GM12873 (cell line): ENCODE results near the gene S100P.

Source experiments
- CTCF ChIP-seq: IDR thresholded peaks from 2 replicates; pipeline ENCODE4 v1.5.1; 2012; ENCODE audit warnings: low read depth, mild to moderate bottlenecking, moderate library complexity, low read length, control low read depth; ENCODE audit not compliant: insufficient read depth; ENCODE audit errors: missing control alignments

The S100P gene

DNA sequence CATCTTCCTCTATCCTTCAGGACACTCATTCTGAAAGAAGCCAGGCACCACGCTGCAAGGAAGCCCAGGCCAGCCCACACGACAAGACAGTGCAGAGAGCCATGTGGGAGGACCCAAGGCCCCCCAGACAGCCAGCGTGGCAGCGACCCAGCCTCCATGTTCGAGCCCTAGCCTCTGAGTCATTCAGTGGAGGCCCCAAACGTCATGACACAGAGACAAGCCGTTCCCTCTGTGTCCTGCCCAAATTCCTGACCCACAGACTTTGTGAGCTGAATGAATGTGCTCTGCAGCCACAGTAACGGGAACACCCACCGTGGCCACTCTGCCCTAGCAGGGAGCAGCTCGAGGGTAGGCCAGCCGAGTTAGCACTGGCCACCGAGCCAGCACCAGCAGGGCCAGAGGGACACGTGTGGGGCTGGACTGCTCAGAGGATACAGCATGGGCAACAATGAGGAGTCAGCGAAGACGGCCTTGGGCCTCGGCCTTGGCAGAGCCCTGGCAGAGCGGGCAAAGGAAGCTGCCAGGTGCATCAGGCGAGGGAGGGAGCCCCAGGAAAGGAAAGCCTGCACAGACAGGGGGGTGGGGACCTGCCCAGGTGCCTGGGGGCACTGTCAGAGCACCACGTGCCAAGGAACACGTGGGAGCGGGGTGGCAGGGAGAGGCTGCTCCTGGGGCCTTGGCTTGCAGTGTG is 30.9 kb downstream of the S100P start:
- no peak for TF ChIP-seq CTCF

DNA sequence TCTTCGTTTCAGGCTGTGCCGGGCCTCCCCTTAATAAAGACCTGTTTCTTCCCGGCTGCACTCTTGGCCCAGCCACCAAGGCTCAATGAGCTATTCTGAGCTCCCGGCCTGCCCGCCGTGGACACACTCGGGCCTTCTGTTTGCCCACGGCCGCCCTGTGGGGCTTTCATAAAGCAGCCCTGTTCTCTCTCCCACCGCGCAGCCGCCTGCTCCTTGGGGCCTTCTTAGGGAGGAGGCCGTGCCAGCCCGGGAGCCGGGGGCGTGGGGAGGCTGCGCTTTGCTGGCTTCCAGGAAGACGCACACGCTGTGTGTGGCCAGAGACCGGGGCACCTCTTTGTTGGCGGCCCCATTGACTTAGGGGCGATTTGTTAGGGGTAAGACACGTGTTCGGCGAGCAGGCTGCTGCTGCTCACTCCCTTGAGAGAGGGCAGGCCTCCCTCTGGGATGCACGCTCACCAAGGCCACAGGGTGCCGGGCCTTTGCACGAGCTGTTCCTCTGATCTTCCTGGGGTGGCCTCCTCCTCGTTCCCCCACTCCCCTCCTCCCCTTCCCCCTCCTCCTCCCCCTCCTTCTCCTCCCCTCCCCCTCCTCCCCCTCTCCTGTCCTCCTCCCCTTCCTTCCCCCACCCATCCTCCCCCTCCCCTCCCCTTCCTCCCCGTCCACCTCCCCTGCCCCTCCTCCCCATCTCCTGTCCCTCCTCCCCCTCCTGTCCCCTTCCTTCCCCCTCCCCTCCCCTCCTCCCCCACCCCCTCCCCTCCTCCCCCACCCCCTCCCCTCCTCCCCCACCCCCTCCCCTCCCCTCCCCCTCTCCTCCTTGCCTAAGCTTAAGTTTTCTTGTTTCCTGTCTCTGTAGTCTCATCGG is 33.6 kb downstream of the S100P start:
- no peak for TF ChIP-seq CTCF

DNA sequence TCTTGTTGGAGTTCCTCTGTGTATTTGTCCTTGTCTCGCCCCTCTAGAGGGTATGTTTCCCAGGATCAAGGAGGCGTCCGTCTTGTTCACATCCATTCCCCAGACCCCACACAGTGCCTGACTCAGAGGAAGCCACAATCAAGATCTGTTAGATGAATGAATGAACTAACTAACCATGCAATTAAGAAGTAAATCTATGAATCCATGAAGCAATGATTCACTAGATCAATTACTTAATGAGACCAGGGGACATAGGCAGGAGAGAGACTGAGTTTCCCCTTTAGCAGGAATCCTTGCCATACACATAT is 34.2 kb downstream of the S100P start:
- no peak for TF ChIP-seq CTCF

GRCh38 chr4:6728320-6729029 is 34.8 kb downstream of the S100P start:
- TF ChIP-seq CTCF = no peak

DNA sequence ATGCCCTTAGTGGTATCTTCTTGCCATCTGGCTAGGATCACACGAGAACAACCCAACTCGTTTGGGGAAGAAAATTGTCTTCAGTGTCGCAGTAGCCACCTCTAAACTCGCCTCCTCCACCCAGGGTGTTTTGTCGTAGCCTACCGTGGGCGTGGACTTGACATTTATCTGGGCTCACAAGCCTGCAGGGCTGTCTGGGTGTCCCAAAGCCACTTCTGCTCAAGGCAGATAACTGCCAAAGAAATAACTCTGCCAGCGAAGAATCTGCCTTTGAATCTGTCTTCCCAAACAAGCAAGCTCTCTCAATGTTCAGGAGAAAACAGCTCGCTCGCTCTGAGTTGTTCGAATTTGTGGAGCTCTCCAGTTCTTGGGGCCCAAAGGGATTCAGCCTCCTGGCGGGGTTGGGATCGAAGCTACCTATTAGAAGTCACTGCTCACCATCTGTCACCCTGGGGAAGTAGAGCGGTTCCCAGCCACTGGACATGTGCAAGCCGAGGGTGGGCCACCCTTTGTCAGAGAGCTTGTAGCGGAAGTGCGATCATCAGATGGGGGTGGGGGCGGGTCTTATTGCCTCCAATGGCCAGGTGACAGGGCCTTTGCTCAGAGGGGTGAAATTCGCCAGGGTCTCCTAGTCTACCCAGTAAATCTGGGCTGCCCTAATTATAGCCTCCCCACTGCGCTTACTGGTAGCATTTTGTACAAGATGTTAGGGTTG is 37.1 kb downstream of the S100P start:
- TF ChIP-seq CTCF = no peak

- no peak for TF ChIP-seq CTCF
These were observed 37.6 kb downstream of the S100P start for GRCh38 chr4:6731318-6731675.

DNA sequence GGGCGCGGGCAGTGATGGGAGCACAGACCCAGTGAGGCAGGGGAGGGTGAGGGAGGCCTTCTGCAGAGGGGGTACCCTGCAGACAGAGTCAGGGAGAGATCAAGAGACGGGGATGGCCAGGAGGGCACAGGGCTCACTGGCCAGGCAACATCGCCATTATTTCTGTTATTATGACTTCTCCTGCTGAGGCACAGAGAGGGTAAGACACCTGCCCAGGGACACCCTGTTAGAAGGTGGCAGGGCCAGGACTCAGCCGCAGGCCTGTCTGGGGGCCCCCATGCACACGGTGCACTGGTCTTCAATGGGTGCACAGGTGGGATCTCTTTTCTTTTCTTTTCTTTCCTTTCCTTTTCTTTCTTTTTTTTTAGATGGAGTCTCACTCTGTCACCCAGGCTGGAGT is 38.1 kb downstream of the S100P start:
- no peak for TF ChIP-seq CTCF
